ENCODE measurements around the gene RNASE8. TPM values are rescaled to one million over a fixed set of nuclear protein-coding genes. Genes with fewer than 3 reads are reported as not detected.

RNASE8 gene
- polyA plus RNA-seq, 1 donor from 2014 or later, result not detected

GRCh38 chr14:21087294-21088091, 29.9 kb downstream of the RNASE8 start:
- H3K27ac ChIP-seq (ENCODE audit: low read length), result peak overlapping the region; percentile 94
- peak overlapping the region; percentile 57 for H3K4me2 ChIP-seq (ENCODE audit: low read length)

GRCh38 chr14:21088687-21089086, 31.1 kb downstream of the RNASE8 start:
- H3K27me3 ChIP-seq (ENCODE audit: insufficient read depth, low read depth, low read length), result no peaks in the 10 kb centered on the region
- no peaks in the 10 kb centered on the region for H4K20me1 ChIP-seq (ENCODE audit: insufficient read depth)

More at GRCh38 chr14:21087294-21088091, 29.9 kb downstream of the RNASE8 start:
- Histone ChIP-seq H3K36me3 (ENCODE audit: insufficient read depth, low read length) (peaks cover 15% of the 10 kb centered on the region), H3K27me3 (ENCODE audit: insufficient read depth, low read depth, low read length) (no peaks in the 10 kb centered on the region), H3K9me3 (ENCODE audit: low read length) (no peaks in the 10 kb centered on the region), H4K20me1 (ENCODE audit: insufficient read depth) (no peaks in the 10 kb centered on the region), H3F3A (ENCODE audit: insufficient read depth, low read length, poor library complexity, severe bottlenecking) (peaks cover 22% of the 10 kb centered on the region), H3K4me3 (ENCODE audit: low read length) (peak overlapping the region; percentile 59), H3K9me2 (ENCODE audit: insufficient read depth, low read length) (no peaks in the 10 kb centered on the region), H2AFZ (ENCODE audit: low read depth, low read length) (no peak overlapping the region), H3K9ac (ENCODE audit: low read length) (peak overlapping the region; percentile 61), H3K79me2 (replicated peaks; ENCODE audit: insufficient read depth, low read length) (peaks cover 16% of the 10 kb centered on the region)
- peak; percentile 94 for TF ChIP-seq MXI1 (conservative IDR thresholded peaks at IDR 0.05; ENCODE audit: poor library complexity, severe bottlenecking)
- peak; percentile 86 for TF ChIP-seq EP300 (conservative IDR thresholded peaks at IDR 0.05; ENCODE audit: poor library complexity, severe bottlenecking)
- no peak for TF ChIP-seq SMC3 (conservative IDR thresholded peaks at IDR 0.05; ENCODE audit: poor library complexity)
- peak; percentile 65 for TF ChIP-seq POLR2AphosphoS5 (IDR thresholded peaks at IDR 0.05)
- TF ChIP-seq RAD21 (conservative IDR thresholded peaks at IDR 0.05), result no peak
- TF ChIP-seq REST (IDR thresholded peaks at IDR 0.05; ENCODE audit: borderline replicate concordance), result peak; percentile 43

GRCh38 chr14:21089271-21089670, 31.6 kb downstream of the RNASE8 start:
- Histone ChIP-seq H3K4me2 (ENCODE audit: low read length) (no peak overlapping the region), H3F3A (ENCODE audit: insufficient read depth, low read length, poor library complexity, severe bottlenecking) (peaks cover 22% of the 10 kb centered on the region), H3K27me3 (ENCODE audit: insufficient read depth, low read depth, low read length) (no peaks in the 10 kb centered on the region), H3K9ac (ENCODE audit: low read length) (no peak overlapping the region), H3K9me3 (ENCODE audit: low read length) (no peaks in the 10 kb centered on the region), H3K27ac (ENCODE audit: low read length) (peak overlapping the region; percentile 94), H3K9me2 (ENCODE audit: insufficient read depth, low read length) (no peaks in the 10 kb centered on the region), H3K4me3 (ENCODE audit: low read length) (no peak overlapping the region), H2AFZ (ENCODE audit: low read depth, low read length) (no peak overlapping the region), H3K79me2 (replicated peaks; ENCODE audit: insufficient read depth, low read length) (peaks cover 16% of the 10 kb centered on the region), H4K20me1 (ENCODE audit: insufficient read depth) (no peaks in the 10 kb centered on the region), H3K36me3 (ENCODE audit: insufficient read depth, low read length) (peaks cover 15% of the 10 kb centered on the region)
- TF ChIP-seq REST (IDR thresholded peaks at IDR 0.05; ENCODE audit: borderline replicate concordance) (no peak), CTCF (IDR thresholded peaks at IDR 0.05; ENCODE audit: poor library complexity, severe bottlenecking) (no peak), EZH2 (IDR thresholded peaks at IDR 0.05; ENCODE audit: borderline replicate concordance, insufficient read depth, low read length, poor library complexity, severe bottlenecking) (no peak), POLR2AphosphoS5 (IDR thresholded peaks at IDR 0.05) (no peak), MXI1 (conservative IDR thresholded peaks at IDR 0.05; ENCODE audit: poor library complexity, severe bottlenecking) (no peak), TAF1 (IDR thresholded peaks at IDR 0.05; ENCODE audit: low read depth) (no peak), SMC3 (conservative IDR thresholded peaks at IDR 0.05; ENCODE audit: poor library complexity) (no peak), EP300 (conservative IDR thresholded peaks at IDR 0.05; ENCODE audit: poor library complexity, severe bottlenecking) (no peak), RAD21 (conservative IDR thresholded peaks at IDR 0.05) (no peak)

More at GRCh38 chr14:21088687-21089086, 31.1 kb downstream of the RNASE8 start:
- H3K4me2 ChIP-seq (ENCODE audit: low read length), result no peak overlapping the region
- TF ChIP-seq POLR2AphosphoS5 (IDR thresholded peaks at IDR 0.05) (peak; percentile 7), TAF1 (IDR thresholded peaks at IDR 0.05; ENCODE audit: low read depth) (no peak)
- no peaks in the 10 kb centered on the region for H3K9me2 ChIP-seq (ENCODE audit: insufficient read depth, low read length)
- peak overlapping the region; percentile 94 for H3K27ac ChIP-seq (ENCODE audit: low read length)
- peaks cover 15% of the 10 kb centered on the region for H3K36me3 ChIP-seq (ENCODE audit: insufficient read depth, low read length)
- H2AFZ ChIP-seq (ENCODE audit: low read depth, low read length), result no peak overlapping the region
- H3F3A ChIP-seq (ENCODE audit: insufficient read depth, low read length, poor library complexity, severe bottlenecking), result peaks cover 22% of the 10 kb centered on the region
- no peaks in the 10 kb centered on the region for H3K9me3 ChIP-seq (ENCODE audit: low read length)
- H3K79me2 ChIP-seq (replicated peaks; ENCODE audit: insufficient read depth, low read length), result peaks cover 16% of the 10 kb centered on the region
- no peak overlapping the region for H3K4me3 ChIP-seq (ENCODE audit: low read length)
- H3K9ac ChIP-seq (ENCODE audit: low read length), result peak overlapping the region; percentile 46
